CD4-positive, alpha-beta T cell treated with Interleukin-21 for 1 hour (primary cell): ENCODE measurements around the gene NCOA6.

Experiments
- DNase-seq: peaks from one replicate; pipeline ENCODE4 v3.0.0-alpha.2; 2020

NCOA6 gene

DNA sequence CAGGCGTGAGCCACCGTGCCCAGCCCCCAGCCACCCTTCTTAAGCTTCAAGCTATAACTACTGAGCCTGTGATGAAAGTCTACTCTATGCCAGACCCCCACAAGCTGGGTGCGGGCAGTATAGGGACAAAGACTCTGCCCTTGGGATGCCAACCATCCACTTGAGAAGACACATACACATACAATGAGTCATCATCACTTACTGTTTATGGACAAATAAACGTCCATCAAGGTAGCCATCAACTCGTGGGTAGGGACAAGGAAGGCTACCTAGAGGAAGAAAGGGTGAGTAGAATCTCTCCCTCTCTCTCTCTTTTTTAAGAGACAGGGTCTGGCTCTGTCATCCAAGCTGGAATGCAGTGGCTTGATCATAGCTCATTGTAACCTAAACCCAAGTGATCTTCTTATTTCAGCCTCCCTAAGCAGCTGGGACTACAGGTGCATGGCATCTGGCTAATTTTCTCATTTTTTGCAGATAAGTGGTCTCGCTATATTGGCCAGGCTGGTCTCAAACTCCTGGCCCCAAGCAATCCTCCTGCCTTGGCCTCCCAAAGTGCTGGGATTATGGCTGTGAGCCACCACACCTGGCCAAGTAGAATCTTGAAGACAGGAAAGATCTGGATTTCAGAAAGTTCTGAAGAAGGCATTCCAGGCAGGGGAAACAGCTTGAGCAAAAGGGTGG lies 123.9 kb downstream of the NCOA6 start:
- DNase-seq, result no peak

DNA sequence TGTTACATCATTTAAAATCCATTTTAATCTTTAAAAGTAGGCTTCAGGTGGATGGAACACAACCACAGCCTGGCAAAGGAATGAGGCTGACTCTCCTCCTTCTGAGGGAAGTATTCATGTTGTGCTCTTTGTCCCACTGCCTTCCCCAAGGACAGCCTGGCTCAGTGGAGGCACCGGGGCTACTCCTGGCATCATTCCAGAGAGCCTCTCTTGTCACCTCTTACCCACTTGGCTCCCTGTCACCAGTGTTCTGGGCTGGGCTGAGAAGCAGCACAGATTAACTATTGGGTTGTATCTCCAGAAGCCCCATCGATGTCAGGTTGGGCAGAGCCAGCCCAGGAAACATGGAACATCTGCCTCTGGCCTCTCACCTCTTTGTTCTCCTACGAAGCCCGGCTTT lies 132.0 kb downstream of the NCOA6 start:
- DNase-seq, result no peak

DNA sequence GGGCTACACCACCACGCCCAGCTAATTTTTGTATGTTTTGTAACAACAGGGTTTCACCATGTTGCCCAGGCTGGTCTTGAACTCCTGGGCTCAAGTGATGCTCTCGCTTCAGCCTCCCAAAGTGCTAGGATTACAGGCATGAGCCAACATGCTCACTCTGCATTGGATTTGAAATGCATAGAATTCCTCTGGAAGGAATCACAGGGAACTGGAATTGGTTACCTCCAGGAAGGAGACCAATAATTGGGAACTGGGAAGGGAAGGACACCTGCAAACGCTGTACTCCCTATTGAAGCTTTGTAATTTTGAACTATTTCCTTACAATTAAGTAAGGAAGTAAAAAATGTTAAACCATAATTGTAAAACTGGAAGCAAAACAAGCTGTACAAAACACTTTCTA lies 133.6 kb downstream of the NCOA6 start:
- no peak for DNase-seq

DNA sequence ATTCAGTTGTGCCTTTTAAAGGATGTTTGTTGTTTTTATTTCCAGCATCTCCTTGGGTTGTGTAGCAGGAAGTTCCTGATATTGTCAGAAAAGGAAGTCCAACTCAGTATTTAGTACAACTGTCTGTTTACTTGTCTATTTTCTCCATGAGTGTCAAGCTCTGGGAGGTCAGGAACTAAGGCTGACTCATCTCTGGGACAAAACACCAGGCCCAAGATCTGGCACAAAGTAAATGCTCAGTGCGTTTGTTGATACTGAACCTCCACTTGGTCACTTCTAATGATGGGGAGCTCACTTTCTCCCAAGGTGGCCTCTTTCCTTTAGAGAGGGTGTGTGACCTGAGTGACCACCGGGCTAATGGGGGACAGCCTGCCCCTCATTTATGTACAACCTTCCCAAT lies 136.0 kb downstream of the NCOA6 start:
- DNase-seq, result no peak

DNA sequence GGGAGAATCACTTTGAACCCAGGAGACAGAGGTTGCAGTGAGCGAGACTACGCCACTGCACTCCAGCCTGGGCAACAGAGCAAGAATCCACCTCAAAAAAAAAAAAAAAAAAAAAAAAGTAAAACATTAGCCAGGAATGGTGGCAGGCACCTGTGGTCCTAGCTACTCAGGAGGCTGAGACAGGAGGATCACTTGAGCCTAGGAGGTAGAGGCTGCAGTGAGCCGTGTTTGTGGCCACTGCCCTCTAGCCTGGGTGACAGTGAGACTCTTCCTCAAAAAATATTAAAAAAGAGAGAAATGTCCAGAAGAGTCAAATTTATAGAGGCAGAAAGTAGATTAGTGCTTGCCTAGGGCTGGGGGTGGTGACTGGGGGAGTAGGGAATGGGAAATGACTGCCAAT lies 141.8 kb downstream of the NCOA6 start:
- no peak for DNase-seq

DNA sequence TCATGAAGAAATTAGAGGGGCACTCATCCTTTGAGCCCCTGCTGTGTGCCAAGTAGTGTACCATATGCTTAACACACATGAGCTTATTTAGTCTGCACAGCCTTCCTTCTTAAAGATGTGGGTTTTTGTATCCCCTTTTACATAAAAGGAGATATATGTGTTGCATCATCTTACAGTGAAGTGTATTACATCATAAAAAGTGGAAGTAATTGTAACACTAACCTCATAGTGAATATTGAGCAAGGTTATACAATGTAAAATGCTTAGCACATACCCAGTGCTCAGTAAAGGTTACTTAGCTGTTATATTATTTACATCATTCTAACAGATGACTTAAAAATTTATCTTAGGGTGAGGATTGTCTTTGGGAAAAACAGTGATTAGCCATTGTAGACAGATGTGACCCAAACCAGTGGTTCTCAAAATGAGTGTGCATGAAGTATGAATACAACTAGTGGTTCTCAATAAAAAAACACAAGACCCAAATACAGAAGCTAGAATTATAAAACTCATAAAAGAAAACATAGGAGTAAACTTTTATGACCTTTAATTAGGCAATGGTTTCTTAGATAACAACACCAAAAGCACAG lies 144.8 kb downstream of the NCOA6 start:
- no peak for DNase-seq

DNA sequence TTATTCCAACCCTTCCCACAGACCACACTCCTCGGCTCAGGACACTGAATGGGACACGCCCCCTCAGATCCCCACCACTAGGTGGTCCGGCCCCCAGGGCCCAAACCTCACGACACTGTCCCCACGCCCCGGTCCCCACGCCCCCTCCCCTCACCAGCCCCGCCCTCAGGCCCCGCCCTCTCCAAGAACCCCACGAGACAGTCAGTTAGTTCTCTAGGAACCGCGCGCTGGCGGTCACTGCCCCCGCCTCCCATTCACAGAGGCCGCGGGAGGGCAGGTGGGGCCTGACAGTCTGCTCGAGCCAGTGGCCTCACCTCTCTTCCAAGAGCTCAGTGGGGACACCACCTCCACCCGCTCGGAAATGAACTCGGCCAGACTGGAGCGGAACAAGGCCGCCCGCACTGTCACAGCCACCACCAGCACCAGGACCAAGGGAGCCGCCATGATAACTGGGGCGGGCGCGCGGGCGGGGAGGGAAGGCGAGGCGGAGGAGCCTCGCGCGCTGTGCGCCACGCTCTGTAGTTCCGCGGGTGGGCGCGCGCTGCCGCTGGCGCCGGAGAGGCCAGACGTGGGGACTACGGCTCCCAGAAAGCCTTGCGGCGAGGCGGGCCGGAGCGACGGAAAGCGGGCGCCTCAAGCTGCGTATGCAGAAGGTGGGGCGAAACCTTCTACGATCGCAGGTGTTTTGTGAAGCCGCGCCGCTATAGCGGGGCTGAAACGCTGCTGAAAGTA lies 148.6 kb downstream of the NCOA6 start, which contains the start of gene PIGU:
Gene PIGU, minus strand, starts transcription at position 451 of the 732 bp plus-strand sequence. Its CDS starts 7 bp downstream, at position 444.
- peak; percentile 96 for DNase-seq

DNA sequence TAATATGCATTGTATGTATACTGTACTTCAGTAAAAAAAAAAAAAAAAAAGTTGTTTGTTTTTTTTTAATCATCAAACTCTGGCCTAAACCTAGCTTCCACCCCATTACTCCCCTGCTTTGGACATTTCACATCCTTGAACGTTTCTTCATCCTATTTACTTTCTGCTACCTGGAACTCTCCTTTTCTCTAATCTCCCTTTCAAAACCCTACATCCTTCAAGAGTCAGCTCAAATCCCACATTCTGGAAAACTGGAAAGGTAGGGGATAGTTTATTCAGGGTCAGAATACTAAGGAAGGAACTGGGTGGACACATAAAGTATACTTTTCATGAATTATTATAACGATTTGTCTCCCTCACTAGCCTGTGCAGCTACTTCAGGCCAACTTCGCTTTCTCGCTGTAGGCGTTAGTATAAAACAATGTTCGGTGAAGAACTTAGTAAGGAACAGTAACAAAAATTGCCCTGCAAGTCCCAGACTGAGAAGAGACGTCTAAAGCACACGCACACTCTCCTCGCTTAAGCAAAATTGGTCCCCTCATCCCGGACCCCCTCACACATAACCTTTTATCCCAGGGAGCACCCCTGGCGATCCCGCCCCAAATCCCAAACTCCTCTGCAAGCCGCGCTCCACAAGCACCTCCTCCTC lies 149.3 kb downstream of the NCOA6 start:
- no peak for DNase-seq

DNA sequence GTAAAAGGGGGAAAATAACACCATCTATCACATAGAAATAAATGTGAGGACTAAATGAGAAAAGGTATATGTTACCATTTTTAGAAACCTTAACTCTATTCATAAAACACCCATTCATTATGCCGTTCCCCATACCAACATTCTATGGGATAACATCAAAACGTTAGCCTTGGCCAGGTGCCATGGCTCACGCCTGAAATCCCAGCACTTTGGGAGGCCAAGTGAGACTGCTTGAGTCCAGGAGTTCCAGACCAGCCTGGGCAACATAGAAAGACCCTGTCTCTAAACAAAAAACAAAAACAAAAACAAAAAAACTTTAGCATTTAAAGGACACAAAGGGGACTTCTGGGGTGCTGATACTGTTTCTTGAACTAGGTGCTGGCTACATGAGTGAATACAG lies 149.9 kb downstream of the NCOA6 start:
- DNase-seq, result no peak

DNA sequence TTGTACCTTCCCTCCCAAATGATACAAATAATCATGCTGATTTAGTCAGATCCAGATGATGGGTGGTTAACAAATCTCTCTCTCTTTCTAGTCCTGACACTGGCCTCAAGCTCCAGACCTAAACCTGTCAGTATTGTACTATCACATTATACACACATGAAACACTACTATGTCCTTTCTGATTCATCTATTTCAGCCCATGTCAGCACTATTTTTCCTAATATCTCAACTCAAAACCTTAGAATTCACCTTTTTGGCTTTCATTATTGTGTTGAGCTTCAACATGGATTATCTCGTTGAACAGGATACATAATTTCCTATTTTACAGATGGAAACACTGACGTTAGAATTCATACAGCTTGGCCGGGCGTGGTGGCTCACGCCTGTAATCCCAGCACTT lies 152.0 kb downstream of the NCOA6 start:
- DNase-seq, result no peak

DNA sequence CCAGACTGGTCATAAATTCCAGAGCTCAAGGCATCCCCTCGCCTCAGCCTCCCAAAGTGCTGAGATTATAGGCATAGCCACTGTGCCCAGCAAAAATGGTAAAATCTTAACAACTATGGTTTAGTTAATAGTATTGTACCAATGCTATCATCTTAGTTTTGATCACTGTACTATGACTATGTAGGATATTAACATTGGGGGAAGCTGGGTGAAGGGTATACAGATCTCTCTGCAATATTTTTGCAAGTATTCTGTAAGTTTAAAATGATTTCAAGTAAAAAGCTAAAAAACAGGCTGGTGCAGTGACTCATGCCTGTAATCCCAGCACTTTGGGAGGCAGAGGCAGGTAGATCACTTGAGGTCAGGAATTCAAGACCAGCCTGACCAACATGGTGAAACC lies 156.4 kb downstream of the NCOA6 start:
- no peak for DNase-seq
